ENCODE data around the gene PDK2. TPM values are rescaled to one million over a fixed set of nuclear protein-coding genes. Genes with fewer than 3 reads are reported as not detected.

The PDK2 gene
- total RNA-seq, 2 donors from 2014 or later, result 47.1 to 79.5 TPM

DNA sequence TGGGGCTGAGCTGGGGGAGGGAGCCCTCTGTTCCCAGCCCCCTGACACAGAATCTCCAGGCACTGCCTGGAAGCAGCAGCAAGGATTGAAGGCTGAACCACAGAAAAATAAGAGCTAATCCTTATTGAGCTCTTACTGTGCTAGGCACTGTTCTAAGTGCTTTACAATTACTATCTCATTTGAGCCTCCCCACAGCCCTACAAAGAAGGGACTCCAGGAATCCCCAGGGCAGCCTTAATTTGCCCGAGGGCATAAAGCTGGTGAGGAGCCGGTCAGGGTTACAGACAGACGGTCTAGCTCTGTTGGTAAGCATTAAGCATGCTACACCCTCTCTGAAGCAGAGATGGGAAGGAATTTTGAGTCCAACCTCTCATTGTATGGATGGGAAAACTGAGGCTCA lies 27.8 kb downstream of the PDK2 start:
- Histone ChIP-seq H3K9me3 (no peaks in the 10 kb centered on the region), H3K36me3 (no peaks in the 10 kb centered on the region), H3K27me3 (replicated peaks; ENCODE audit: insufficient read depth) (no peaks in the 10 kb centered on the region), H3K4me1 (replicated peaks) (no peaks in the 10 kb centered on the region), H3K4me3 (no peak overlapping the region), H3K27ac (no peak overlapping the region)
- intact Hi-C loops (cut with DNase I), result no loop called here
- WGBS, result 83% methylated on average over 3 of the region's 3 CpGs
- TF ChIP-seq, protein P1, sequence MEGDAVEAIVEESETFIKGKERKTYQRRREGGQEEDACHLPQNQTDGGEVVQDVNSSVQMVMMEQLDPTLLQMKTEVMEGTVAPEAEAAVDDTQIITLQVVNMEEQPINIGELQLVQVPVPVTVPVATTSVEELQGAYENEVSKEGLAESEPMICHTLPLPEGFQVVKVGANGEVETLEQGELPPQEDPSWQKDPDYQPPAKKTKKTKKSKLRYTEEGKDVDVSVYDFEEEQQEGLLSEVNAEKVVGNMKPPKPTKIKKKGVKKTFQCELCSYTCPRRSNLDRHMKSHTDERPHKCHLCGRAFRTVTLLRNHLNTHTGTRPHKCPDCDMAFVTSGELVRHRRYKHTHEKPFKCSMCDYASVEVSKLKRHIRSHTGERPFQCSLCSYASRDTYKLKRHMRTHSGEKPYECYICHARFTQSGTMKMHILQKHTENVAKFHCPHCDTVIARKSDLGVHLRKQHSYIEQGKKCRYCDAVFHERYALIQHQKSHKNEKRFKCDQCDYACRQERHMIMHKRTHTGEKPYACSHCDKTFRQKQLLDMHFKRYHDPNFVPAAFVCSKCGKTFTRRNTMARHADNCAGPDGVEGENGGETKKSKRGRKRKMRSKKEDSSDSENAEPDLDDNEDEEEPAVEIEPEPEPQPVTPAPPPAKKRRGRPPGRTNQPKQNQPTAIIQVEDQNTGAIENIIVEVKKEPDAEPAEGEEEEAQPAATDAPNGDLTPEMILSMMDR (IDR thresholded peaks at IDR 0.05), result no peak
- no peak for TF ChIP-seq POLR2AphosphoS5 (IDR thresholded peaks at IDR 0.05)
- TF ChIP-seq POLR2A (IDR thresholded peaks at IDR 0.05), result no peak
- DNase-seq (ENCODE audit: low spot score), result no peak

DNA sequence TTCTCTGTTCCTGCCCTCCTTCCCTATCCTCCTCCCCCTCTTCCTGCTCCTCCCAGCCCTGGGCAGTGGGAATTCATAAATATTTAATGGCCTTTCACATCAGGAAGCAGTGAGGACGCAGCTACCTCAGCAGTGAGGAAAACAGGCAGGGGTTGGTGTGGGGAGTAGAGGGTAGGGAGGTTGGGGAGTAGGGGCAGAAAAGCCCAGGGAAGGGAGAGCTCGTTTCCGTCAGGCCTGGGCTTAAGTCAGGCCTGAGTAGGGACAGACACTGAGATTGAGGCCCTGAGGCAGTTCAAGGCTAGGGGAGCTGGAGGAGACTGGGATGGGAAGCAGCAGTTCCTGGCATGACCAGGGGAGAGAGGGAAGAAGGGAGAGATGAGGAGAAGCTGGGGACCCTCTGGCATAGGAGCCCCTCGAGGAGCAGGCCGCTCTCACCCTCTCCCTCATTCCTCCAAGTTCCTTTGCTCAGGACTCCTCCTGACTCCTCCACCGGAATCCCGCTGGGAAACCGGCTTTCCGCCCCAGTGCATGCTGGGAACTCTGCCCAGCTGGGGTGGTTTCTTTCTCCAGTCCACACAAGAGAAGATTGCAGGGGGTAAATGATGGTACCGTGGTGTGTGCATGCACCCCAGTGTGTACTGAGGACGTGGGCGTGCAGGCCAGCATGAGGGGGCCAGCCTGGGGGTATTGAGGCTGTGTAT lies 28.6 kb downstream of the PDK2 start:
- H3K27ac ChIP-seq, result no peak overlapping the region
- H3K27me3 ChIP-seq (replicated peaks; ENCODE audit: insufficient read depth), result peaks cover 1% of the 10 kb centered on the region
- DNase-seq (ENCODE audit: low spot score), result no peak
- no peaks in the 10 kb centered on the region for H3K4me1 ChIP-seq (replicated peaks)
- no peaks in the 10 kb centered on the region for H3K36me3 ChIP-seq
- intact Hi-C loops (cut with DNase I), result no loop called here
- H3K4me3 ChIP-seq, result no peak overlapping the region
- TF ChIP-seq, protein P1 (IDR thresholded peaks at IDR 0.05), result no peak
- TF ChIP-seq POLR2AphosphoS5 (IDR thresholded peaks at IDR 0.05) (no peak), POLR2A (IDR thresholded peaks at IDR 0.05) (no peak)
- no peaks in the 10 kb centered on the region for H3K9me3 ChIP-seq
- WGBS, result 48% methylated on average over 12 of the region's 12 CpGs

DNA sequence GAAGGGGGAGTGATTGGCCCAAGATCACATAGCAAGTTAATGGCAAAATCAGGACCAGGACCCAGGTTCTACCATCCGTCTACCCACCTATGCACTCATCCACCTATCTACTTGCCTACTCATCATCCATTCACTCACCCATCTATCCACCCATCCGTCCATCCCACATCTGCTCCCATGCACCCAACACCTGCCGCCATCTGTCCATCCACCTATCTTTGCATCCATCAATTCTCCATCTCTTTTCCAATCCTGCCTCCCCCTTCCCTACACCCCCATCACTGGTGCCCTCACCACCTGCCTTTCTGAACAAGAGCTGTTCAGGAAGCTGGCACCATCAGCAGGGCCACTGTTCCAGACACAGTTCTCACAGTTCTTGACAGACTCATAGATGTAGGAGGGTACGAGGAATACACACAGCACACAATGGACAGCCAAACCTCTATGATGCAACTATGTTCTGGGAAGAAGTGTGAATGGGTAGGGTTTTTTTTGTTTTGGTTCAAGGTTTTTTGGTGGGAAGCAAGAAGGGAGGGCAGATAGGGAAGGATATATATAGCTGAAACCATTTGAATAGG lies 30.4 kb downstream of the PDK2 start:
- no peak overlapping the region for H3K27ac ChIP-seq
- peaks cover 5% of the 10 kb centered on the region for H3K27me3 ChIP-seq (replicated peaks; ENCODE audit: insufficient read depth)
- intact Hi-C loops (cut with DNase I), result no loop called here
- DNase-seq (ENCODE audit: low spot score), result no peak
- TF ChIP-seq, protein P1 (IDR thresholded peaks at IDR 0.05), result no peak
- TF ChIP-seq POLR2AphosphoS5 (IDR thresholded peaks at IDR 0.05) (no peak), POLR2A (IDR thresholded peaks at IDR 0.05) (no peak)
- H3K4me3 ChIP-seq, result no peak overlapping the region
- no peaks in the 10 kb centered on the region for H3K4me1 ChIP-seq (replicated peaks)
- H3K36me3 ChIP-seq, result no peaks in the 10 kb centered on the region
- H3K9me3 ChIP-seq, result no peaks in the 10 kb centered on the region
- 95% methylated on average over 4 of the region's 4 CpGs for WGBS

DNA sequence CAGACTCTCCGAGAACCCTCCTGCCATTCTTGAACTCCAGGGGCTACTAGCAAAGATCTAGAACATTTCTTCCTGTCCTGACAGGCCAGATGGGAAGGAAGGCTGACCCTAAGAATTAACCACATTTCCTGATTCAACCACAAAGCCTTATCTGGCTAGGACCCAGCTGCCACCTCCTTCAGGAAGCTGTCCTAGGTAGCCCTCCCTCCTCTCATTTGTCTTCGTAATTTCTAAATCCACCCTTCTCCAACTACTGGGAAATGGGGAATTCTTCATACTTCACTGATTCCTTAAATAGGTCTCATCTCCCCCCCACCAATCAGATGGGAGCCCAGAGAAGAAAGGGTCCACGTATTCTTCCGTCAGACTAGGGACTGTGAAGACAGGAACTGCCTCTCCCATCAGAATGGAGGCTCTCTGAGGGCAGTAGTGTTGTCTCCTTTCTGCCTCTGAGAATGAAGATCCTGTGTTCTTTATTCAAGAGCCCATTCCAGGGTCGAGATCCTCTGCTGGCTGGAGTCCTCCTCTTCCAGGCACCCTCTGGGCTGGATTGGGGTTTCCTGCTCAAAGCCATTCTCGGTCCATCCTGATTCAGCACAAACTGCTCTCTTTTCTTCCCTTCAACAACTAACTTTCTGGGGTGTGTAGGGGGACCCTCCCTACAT lies 32.7 kb downstream of the PDK2 start:
- H3K4me1 ChIP-seq (replicated peaks), result no peaks in the 10 kb centered on the region
- no peak overlapping the region for H3K27ac ChIP-seq
- TF ChIP-seq, protein P1 (IDR thresholded peaks at IDR 0.05), result no peak
- TF ChIP-seq POLR2A (IDR thresholded peaks at IDR 0.05) (no peak), POLR2AphosphoS5 (IDR thresholded peaks at IDR 0.05) (no peak)
- no peaks in the 10 kb centered on the region for H3K9me3 ChIP-seq
- intact Hi-C loops (cut with DNase I), result no loop called here
- DNase-seq (ENCODE audit: low spot score), result no peak
- H3K36me3 ChIP-seq, result no peaks in the 10 kb centered on the region
- WGBS, result 78% methylated on average over 6 of the region's 6 CpGs
- H3K27me3 ChIP-seq (replicated peaks; ENCODE audit: insufficient read depth), result peaks cover 5% of the 10 kb centered on the region
- no peak overlapping the region for H3K4me3 ChIP-seq
